Keratinocyte (primary cell): ENCODE measurements around the gene LAMA4. TPM values are rescaled to one million over a fixed set of nuclear protein-coding genes. Genes with fewer than 3 reads are reported as not detected.

Source experiments
- DNase-seq: peaks from one replicate; pipeline ENCODE4 v3.0.0-alpha.2; 2011; ENCODE audit warnings: low read depth, missing footprints, low spot score
- FAIRE-seq: peaks from 2 replicates; lab custom pipeline; 2011; peaks lifted over from hg19 to GRCh38; lab: Jason Lieb, UNC
- H2AFZ ChIP-seq: 2 replicates; pipeline ENCODE4 v1.6.0; 2012; ENCODE audit warnings: low read length, control low read depth, inconsistent platforms; ENCODE audit not compliant: control insufficient read depth
- H3K27ac ChIP-seq: 2 replicates; pipeline ENCODE4 v1.5.1; 2011; ENCODE audit warnings: low read length; ENCODE audit not compliant: control insufficient read depth, insufficient read depth
- H3K27me3 ChIP-seq: 3 replicates; pipeline ENCODE4 v1.6.0; 2011; ENCODE audit warnings: low read length; ENCODE audit not compliant: control insufficient read depth, insufficient read depth; ENCODE audit errors: extremely low read depth
- H3K36me3 ChIP-seq, 2 experiments: 2 replicates in 1 of 2; 3 replicates in 1 of 2; pipeline ENCODE4 v1.5.1; 2011; ENCODE audit warnings: low read length in 2 of 2, mild to moderate bottlenecking in 1 of 2; ENCODE audit not compliant: control insufficient read depth in 2 of 2, insufficient read depth in 2 of 2; ENCODE audit errors: extremely low read depth in 1 of 2
- H3K4me1 ChIP-seq: 3 replicates; pipeline ENCODE4 v1.5.1; 2011; ENCODE audit warnings: low read length; ENCODE audit not compliant: control insufficient read depth, insufficient read depth; ENCODE audit errors: extremely low read depth
- H3K4me2 ChIP-seq: 3 replicates; pipeline ENCODE4 v1.6.0; 2011; ENCODE audit warnings: low read depth, low read length; ENCODE audit not compliant: control insufficient read depth, insufficient read depth; ENCODE audit errors: extremely low read depth
- H3K4me3 ChIP-seq, 3 experiments: fragments of 200-600 bp in 1 of 3; sonication (generic) in 1 of 3; 2 replicates in 2 of 3; 3 replicates in 1 of 3; pipeline ENCODE4 v1.5.1; 2011 to 2016; ENCODE audit warnings: low read length in 3 of 3, mild to moderate bottlenecking in 3 of 3, control low read depth in 2 of 3, inconsistent platforms in 1 of 3, low read depth in 1 of 3, mixed read lengths in 1 of 3, mixed run types in 1 of 3, moderate library complexity in 1 of 3; ENCODE audit not compliant: control insufficient read depth in 2 of 3, insufficient read depth in 2 of 3; ENCODE audit errors: extremely low read depth in 1 of 3
- H3K79me2 ChIP-seq: 2 replicates; pipeline ENCODE4 v1.6.0; 2012; ENCODE audit warnings: low read length; ENCODE audit not compliant: control insufficient read depth, insufficient read depth
- H3K9ac ChIP-seq: 3 replicates; pipeline ENCODE4 v1.6.0; 2011; ENCODE audit warnings: low read length; ENCODE audit not compliant: control insufficient read depth, insufficient read depth; ENCODE audit errors: extremely low read depth
- H3K9me1 ChIP-seq: 3 replicates; pipeline ENCODE4 v1.6.0; 2011; ENCODE audit warnings: low read length; ENCODE audit not compliant: control insufficient read depth, insufficient read depth; ENCODE audit errors: extremely low read depth
- H3K9me3 ChIP-seq: 2 replicates; pipeline ENCODE4 v1.5.1; 2012; ENCODE audit warnings: low read depth, low read length; ENCODE audit not compliant: control insufficient read depth
- H4K20me1 ChIP-seq: 3 replicates; pipeline ENCODE4 v1.6.0; 2011; ENCODE audit warnings: low read length; ENCODE audit not compliant: control insufficient read depth, insufficient read depth; ENCODE audit errors: extremely low read depth
- CTCF ChIP-seq, 3 experiments: IDR thresholded peaks in 1 of 3; conservative IDR thresholded peaks in 1 of 3; optimal IDR thresholded peaks in 1 of 3; 2 replicates in 2 of 3; 3 replicates in 1 of 3; pipeline versions ENCODE3 to v1.5.1; 2011; ENCODE audit warnings: low read length in 3 of 3, mild to moderate bottlenecking in 3 of 3, moderate library complexity in 2 of 3, control low read depth in 1 of 3, inconsistent platforms in 1 of 3; ENCODE audit not compliant: insufficient read depth in 2 of 3; ENCODE audit errors: extremely low read depth in 1 of 3
- EZH2 ChIP-seq: IDR thresholded peaks from one replicate; pipeline ENCODE4 v1.6.1; 2012; ENCODE audit warnings: inconsistent platforms, mild to moderate bottlenecking, low read length, moderate library complexity
- dilution Hi-C: fragments of 300-500 bp; cut with MboI; formaldehyde crosslinking; loops from one replicate; pipeline ENCODE4 v1.7.0; 2020; ENCODE audit warnings: low sequenced_read_pairs; ENCODE audit not compliant: extremely low pct_ligation_motif_present
- polyA plus RNA-seq, 5 experiments: library from polyadenylated mRNA; depleted of rRNA in 3 of 5; stranded (reverse) in 3 of 5; stranded (forward) in 1 of 5; unstranded in 1 of 5; fragments of >200 nt; gene quantifications; 1 replicate in 1 of 5; 2 replicates in 3 of 5; 3 replicates in 1 of 5; pipeline versions ENCODE4 v1.2.1 to v1.2.3, GENCODE V29; 2011 to 2012; ENCODE audit warnings: missing spikeins in 2 of 5, low read depth in 1 of 5, low replicate concordance in 1 of 5

Gene LAMA4
- polyA plus RNA-seq, 1 donor (not counting 4 experiments of a cell fraction or from before 2014, with no cell fraction given), result 0.12 TPM

- no peaks in the 10 kb centered on the region for H3K36me3 ChIP-seq
These were observed 64.2 kb downstream of the LAMA4 start for GRCh38 chr6:112190164-112190563.

DNA sequence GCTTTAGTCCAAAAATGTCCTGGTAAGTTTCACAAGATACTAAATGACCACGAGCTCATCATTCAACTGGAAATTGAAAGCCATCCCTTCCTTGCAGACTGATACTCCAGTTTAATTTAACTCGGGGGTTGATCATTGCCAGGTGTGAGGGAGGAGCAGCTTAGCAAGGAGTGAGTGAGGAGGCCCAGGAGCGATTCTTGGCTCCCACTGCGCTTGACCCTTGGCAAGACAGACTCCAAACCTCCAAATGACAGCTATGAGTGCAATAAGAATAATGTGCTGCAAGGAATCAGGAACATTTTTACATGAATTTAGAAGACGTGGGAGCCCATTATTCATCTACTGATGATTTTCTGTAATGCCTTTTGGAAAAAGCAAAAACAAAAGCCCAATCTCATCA, 64.9 kb downstream of the LAMA4 start:
- FAIRE-seq (no peak), DNase-seq (no peak)
- dilution Hi-C loops, result no loop called here
- no peaks in the 10 kb centered on the region for H4K20me1 ChIP-seq
- H3K79me2 ChIP-seq, result no peaks in the 10 kb centered on the region
- H3K9me3 ChIP-seq, result no peaks in the 10 kb centered on the region
- H3K9ac ChIP-seq, result no peak overlapping the region
- H3K4me1 ChIP-seq, result no peaks in the 10 kb centered on the region
- no peak overlapping the region for H2AFZ ChIP-seq
- H3K36me3 ChIP-seq, result no peaks in the 10 kb centered on the region
- TF ChIP-seq CTCF (optimal IDR thresholded peaks at IDR 0.05 in 1 of 3, IDR thresholded peaks at IDR 0.05 in 1 of 3, conservative IDR thresholded peaks at IDR 0.05 in 1 of 3; ENCODE audit: extremely low read depth in 1 of 3, insufficient read depth in 2 of 3, low read length in 3 of 3) (no peak), EZH2 (no peak)
- H3K9me1 ChIP-seq, result no peaks in the 10 kb centered on the region
- no peak overlapping the region for H3K4me2 ChIP-seq
- H3K27ac ChIP-seq, result no peak overlapping the region
- H3K4me3 ChIP-seq, result no peak overlapping the region
- H3K27me3 ChIP-seq, result no peaks in the 10 kb centered on the region

More at GRCh38 chr6:112190164-112190563, 64.2 kb downstream of the LAMA4 start:
- TF ChIP-seq EZH2, result no peak
- no peak for TF ChIP-seq CTCF (optimal IDR thresholded peaks at IDR 0.05 in 1 of 3, IDR thresholded peaks at IDR 0.05 in 1 of 3, conservative IDR thresholded peaks at IDR 0.05 in 1 of 3; ENCODE audit: extremely low read depth in 1 of 3, insufficient read depth in 2 of 3, low read length in 3 of 3)
- no peak overlapping the region for H2AFZ ChIP-seq
- no peak overlapping the region for H3K4me3 ChIP-seq
- no peak overlapping the region for H3K4me2 ChIP-seq
- FAIRE-seq, result no peak
- H3K4me1 ChIP-seq, result no peaks in the 10 kb centered on the region
- H3K9me3 ChIP-seq, result no peaks in the 10 kb centered on the region
- DNase-seq, result no peak
- no peaks in the 10 kb centered on the region for H4K20me1 ChIP-seq
- H3K27me3 ChIP-seq, result no peaks in the 10 kb centered on the region
- no peak overlapping the region for H3K9ac ChIP-seq
- no peaks in the 10 kb centered on the region for H3K9me1 ChIP-seq
- dilution Hi-C loops, result no loop called here
- H3K79me2 ChIP-seq, result no peaks in the 10 kb centered on the region
- H3K27ac ChIP-seq, result no peak overlapping the region
